Measurements from ENCODE around the gene TMEM145. TPM values are rescaled to one million over a fixed set of nuclear protein-coding genes. Genes with fewer than 3 reads are reported as not detected.

The TMEM145 gene
- total and polyA plus RNA-seq, 4 experiments from 2014 or later: not detected

DNA sequence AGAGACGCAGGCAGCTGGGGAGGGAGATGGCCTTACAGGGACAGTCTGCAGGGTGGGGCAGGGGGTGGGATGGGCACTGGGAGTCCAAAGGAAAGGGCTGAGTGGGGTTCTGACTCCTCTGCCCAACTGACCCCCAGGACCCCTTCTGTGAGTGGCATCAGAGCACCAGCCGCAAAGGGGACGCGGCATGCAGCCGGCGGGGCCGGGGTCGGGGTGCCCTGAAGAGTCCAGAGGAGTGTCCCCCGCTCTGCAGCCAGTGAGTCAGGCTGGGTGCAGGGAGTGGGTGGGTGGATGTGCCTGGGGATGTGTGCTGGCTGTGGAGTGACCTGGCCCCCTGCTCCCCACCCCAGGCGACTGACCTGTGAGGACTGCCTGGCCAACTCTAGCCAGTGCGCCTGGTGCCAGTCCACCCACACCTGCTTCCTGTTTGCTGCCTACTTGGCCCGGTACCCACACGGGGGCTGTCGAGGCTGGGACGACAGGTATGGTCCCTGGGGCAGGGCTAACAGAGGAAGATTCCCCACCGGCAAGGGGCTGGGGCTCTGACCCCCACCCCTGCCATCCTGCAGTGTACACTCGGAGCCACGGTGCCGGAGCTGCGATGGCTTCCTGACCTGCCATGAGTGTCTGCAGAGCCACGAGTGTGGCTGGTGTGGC, 38.1 kb downstream of the TMEM145 start:
- intact Hi-C loops (cut with micrococcal nuclease): no loop called here
- H3K4me3 ChIP-seq (ENCODE audit: low read length in 2 of 2): no peak overlapping the region
- ChIA-PET CTCF (ENCODE audit: partially characterized antibody) (no interaction called here), POLR2A (ENCODE audit: partially characterized antibody) (no interaction called here)
- no peaks in the 10 kb centered on the region for H3K9me3 ChIP-seq (ENCODE audit: control insufficient read depth in 1 of 2, low read length in 2 of 2)
- H3K27me3 ChIP-seq (ENCODE audit: insufficient read depth, low read length): no peaks in the 10 kb centered on the region
- Mint-ChIP-seq H3K4me1 (peaks cover 0 to 4% (median 0%) of the 10 kb centered on the region in 4 donors), H3K36me3 (peaks cover 4 to 12% of the 10 kb centered on the region in 2 donors), H3K27me3 (no peaks in the 10 kb centered on the region), H3K4me3 (no peak overlapping the region), H3K27ac (no peak overlapping the region), H3K9me3 (no peaks in the 10 kb centered on the region)
- H3K4me1 ChIP-seq (ENCODE audit: insufficient read depth, low read length): no peaks in the 10 kb centered on the region
- H3K27ac ChIP-seq (ENCODE audit: low read depth, low read length): no peak overlapping the region
- H3K36me3 ChIP-seq (ENCODE audit: insufficient read depth, low read length): no peaks in the 10 kb centered on the region
- DNase-seq: no peak

DNA sequence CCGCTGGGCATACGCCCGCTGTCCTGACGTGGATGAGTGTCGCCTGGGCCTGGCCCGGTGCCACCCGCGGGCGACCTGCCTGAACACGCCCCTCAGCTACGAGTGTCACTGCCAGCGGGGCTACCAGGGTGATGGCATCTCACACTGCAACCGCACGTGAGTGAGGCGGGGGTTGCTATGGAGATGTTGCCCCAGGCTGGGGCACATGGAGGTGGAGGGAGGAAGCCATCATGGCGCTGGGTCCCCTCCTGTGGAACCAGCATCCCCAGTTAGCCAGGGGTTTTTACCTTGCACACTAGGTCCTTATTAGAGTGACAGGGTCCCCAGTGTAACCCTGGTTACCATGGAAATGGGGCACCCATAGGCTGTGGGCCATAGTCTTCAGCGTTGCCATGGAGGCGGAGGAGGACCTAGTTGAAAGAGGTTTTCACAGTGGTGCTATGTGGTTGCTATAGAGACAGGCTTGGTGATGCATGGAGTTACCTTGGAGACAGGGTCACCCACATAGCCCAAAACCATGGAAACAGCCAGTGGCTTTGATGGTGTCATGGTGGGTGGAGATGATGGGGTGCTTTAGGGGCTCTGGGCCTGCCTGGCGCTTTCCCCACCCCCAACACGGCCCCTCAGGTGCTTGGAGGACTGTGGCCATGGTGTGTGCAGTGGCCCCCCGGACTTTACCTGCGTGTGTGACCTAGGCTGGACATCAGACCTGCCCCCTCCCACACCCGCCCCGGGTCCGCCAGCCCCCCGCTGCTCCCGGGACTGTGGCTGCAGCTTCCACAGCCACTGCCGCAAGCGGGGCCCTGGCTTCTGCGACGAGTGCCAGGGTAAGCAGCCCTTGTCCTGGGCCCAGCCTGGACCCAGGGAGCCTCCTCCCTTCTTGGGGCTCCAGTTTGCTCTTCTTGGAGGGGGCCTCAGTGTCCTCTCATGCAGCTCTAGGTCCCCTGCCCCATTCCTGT, 39.5 kb downstream of the TMEM145 start:
- peaks cover 2 to 10% of the 10 kb centered on the region in 2 donors for H3K36me3 Mint-ChIP-seq
- Histone ChIP-seq H3K36me3 (ENCODE audit: insufficient read depth, low read length) (no peaks in the 10 kb centered on the region), H3K4me3 (ENCODE audit: low read length in 2 of 2) (no peak overlapping the region), H3K27ac (ENCODE audit: low read depth, low read length) (no peak overlapping the region), H3K27me3 (ENCODE audit: insufficient read depth, low read length) (no peaks in the 10 kb centered on the region), H3K9me3 (ENCODE audit: control insufficient read depth in 1 of 2, low read length in 2 of 2) (no peaks in the 10 kb centered on the region), H3K4me1 (ENCODE audit: insufficient read depth, low read length) (no peaks in the 10 kb centered on the region)
- H3K9me3 Mint-ChIP-seq: no peaks in the 10 kb centered on the region
- peak in 1 of 5 donors; percentile 6 for DNase-seq
- H3K4me1 Mint-ChIP-seq: peaks cover 0 to 4% (median 0%) of the 10 kb centered on the region in 4 donors
- ChIA-PET POLR2A (ENCODE audit: partially characterized antibody) (no interaction called here), CTCF (ENCODE audit: partially characterized antibody) (no interaction called here)
- intact Hi-C loops (cut with micrococcal nuclease): no loop called here
- no peak overlapping the region for H3K4me3 Mint-ChIP-seq
- peak overlapping the region in 1 of 7 donors; percentile 25 for H3K27ac Mint-ChIP-seq
- H3K27me3 Mint-ChIP-seq: no peaks in the 10 kb centered on the region

- H3K9me3 ChIP-seq (ENCODE audit: control insufficient read depth in 1 of 2, low read length in 2 of 2): no peaks in the 10 kb centered on the region
- no peaks in the 10 kb centered on the region for H3K36me3 ChIP-seq (ENCODE audit: insufficient read depth, low read length)
- H3K27me3 Mint-ChIP-seq: no peaks in the 10 kb centered on the region
- H3K4me1 Mint-ChIP-seq: peaks cover 0 to 4% (median 0%) of the 10 kb centered on the region in 4 donors
- H3K27me3 ChIP-seq (ENCODE audit: insufficient read depth, low read length): no peaks in the 10 kb centered on the region
- CTCF ChIA-PET (ENCODE audit: partially characterized antibody): no interaction called here
- peak overlapping the region in 2 of 7 donors; percentile 19 to 60 for H3K27ac Mint-ChIP-seq
- H3K9me3 Mint-ChIP-seq: no peaks in the 10 kb centered on the region
- no peak overlapping the region for H3K4me3 ChIP-seq (ENCODE audit: low read length in 2 of 2)
- H3K4me1 ChIP-seq (ENCODE audit: insufficient read depth, low read length): no peaks in the 10 kb centered on the region
- peaks cover 3 to 12% of the 10 kb centered on the region in 2 donors for H3K36me3 Mint-ChIP-seq
- no peak overlapping the region for H3K27ac ChIP-seq (ENCODE audit: low read depth, low read length)
- intact Hi-C loops (cut with micrococcal nuclease): no loop called here
- POLR2A ChIA-PET (ENCODE audit: partially characterized antibody): no interaction called here
- DNase-seq: no peak
- no peak overlapping the region for H3K4me3 Mint-ChIP-seq
These were observed 40.4 kb downstream of the TMEM145 start for GRCh38 chr19:42353341-42354015.

- intact Hi-C loops (cut with micrococcal nuclease): no loop called here
- no peak overlapping the region for H3K4me3 Mint-ChIP-seq
- no peaks in the 10 kb centered on the region for H3K9me3 Mint-ChIP-seq
- no peaks in the 10 kb centered on the region for H3K9me3 ChIP-seq (ENCODE audit: control insufficient read depth in 1 of 2, low read length in 2 of 2)
- H3K27ac Mint-ChIP-seq: no peak overlapping the region
- no peak overlapping the region for H3K27ac ChIP-seq (ENCODE audit: low read depth, low read length)
- ChIA-PET POLR2A (ENCODE audit: partially characterized antibody) (no interaction called here), CTCF (ENCODE audit: partially characterized antibody) (interaction anchor here (0.6 kb wide), 1 partner anchor 14 kb away, joined by 3 read pairs; no protein-coding TSS in a partner anchor)
- no peak overlapping the region for H3K4me3 ChIP-seq (ENCODE audit: low read length in 2 of 2)
- H3K4me1 ChIP-seq (ENCODE audit: insufficient read depth, low read length): no peaks in the 10 kb centered on the region
- H3K36me3 Mint-ChIP-seq: peaks cover 4 to 12% of the 10 kb centered on the region in 2 donors
- H3K27me3 ChIP-seq (ENCODE audit: insufficient read depth, low read length): no peaks in the 10 kb centered on the region
- H3K27me3 Mint-ChIP-seq: no peaks in the 10 kb centered on the region
- DNase-seq: no peak
- H3K4me1 Mint-ChIP-seq: peaks cover 0 to 4% (median 0%) of the 10 kb centered on the region in 4 donors
- H3K36me3 ChIP-seq (ENCODE audit: insufficient read depth, low read length): no peaks in the 10 kb centered on the region
These were observed 42.8 kb downstream of the TMEM145 start for GRCh38 chr19:42355896-42356295.

- intact Hi-C loops (cut with micrococcal nuclease): no loop called here
- no peaks in the 10 kb centered on the region for H3K27me3 ChIP-seq (ENCODE audit: insufficient read depth, low read length)
- Mint-ChIP-seq H3K27me3 (no peaks in the 10 kb centered on the region), H3K27ac (no peak overlapping the region), H3K9me3 (no peaks in the 10 kb centered on the region), H3K4me3 (no peak overlapping the region), H3K4me1 (peaks cover 0 to 4% (median 0%) of the 10 kb centered on the region in 4 donors), H3K36me3 (peaks cover 5 to 11% of the 10 kb centered on the region in 2 donors)
- H3K9me3 ChIP-seq (ENCODE audit: control insufficient read depth in 1 of 2, low read length in 2 of 2): no peaks in the 10 kb centered on the region
- ChIA-PET CTCF (ENCODE audit: partially characterized antibody) (no interaction called here), POLR2A (ENCODE audit: partially characterized antibody) (no interaction called here)
- H3K4me3 ChIP-seq (ENCODE audit: low read length in 2 of 2): no peak overlapping the region
- H3K36me3 ChIP-seq (ENCODE audit: insufficient read depth, low read length): no peaks in the 10 kb centered on the region
- H3K4me1 ChIP-seq (ENCODE audit: insufficient read depth, low read length): no peaks in the 10 kb centered on the region
- no peak for DNase-seq
- no peak overlapping the region for H3K27ac ChIP-seq (ENCODE audit: low read depth, low read length)
These were observed 43.6 kb downstream of the TMEM145 start for GRCh38 chr19:42356686-42357085.

DNA sequence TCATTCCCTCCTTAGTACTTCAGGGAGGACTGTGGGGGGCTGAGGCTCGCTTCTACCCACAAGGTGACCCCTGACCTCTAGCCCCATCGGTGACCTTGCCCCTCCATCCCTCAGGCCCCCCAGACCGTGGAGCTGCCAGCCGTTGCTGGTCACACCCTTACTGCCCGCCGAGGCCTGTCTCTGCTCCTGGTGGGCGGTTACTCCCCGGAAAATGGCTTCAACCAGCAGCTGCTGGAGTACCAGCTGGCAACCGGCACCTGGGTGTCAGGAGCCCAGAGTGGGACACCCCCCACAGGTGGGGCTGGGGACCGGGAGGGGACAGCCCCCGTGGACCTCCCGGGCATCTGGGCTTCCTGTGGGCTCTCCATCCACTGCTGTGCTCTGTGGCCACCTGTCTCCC, 44.2 kb downstream of the TMEM145 start:
- no peaks in the 10 kb centered on the region for H3K36me3 ChIP-seq (ENCODE audit: insufficient read depth, low read length)
- H3K9me3 ChIP-seq (ENCODE audit: control insufficient read depth in 1 of 2, low read length in 2 of 2): no peaks in the 10 kb centered on the region
- no peaks in the 10 kb centered on the region for H3K27me3 ChIP-seq (ENCODE audit: insufficient read depth, low read length)
- no peaks in the 10 kb centered on the region for H3K4me1 ChIP-seq (ENCODE audit: insufficient read depth, low read length)
- Mint-ChIP-seq H3K4me1 (peaks cover 0 to 4% (median 0%) of the 10 kb centered on the region in 4 donors), H3K27me3 (no peaks in the 10 kb centered on the region), H3K4me3 (no peak overlapping the region), H3K9me3 (no peaks in the 10 kb centered on the region), H3K27ac (no peak overlapping the region), H3K36me3 (peaks cover 5 to 7% of the 10 kb centered on the region in 2 donors)
- DNase-seq: no peak
- ChIA-PET CTCF (ENCODE audit: partially characterized antibody) (no interaction called here), POLR2A (ENCODE audit: partially characterized antibody) (no interaction called here)
- H3K27ac ChIP-seq (ENCODE audit: low read depth, low read length): no peak overlapping the region
- intact Hi-C loops (cut with micrococcal nuclease): no loop called here
- H3K4me3 ChIP-seq (ENCODE audit: low read length in 2 of 2): no peak overlapping the region
